NCI-H2171 (cell line): ENCODE data around the gene PAM.
A peak's percentile ranks its signal among the peaks of the same experiment; 100 is the strongest.
"Not testable (repeated sequence)": the region's sequence is repeated elsewhere in the genome, so short reads cannot be mapped to it uniquely, and the experiment has no call there.

Source experiments
- DNase-seq: peaks from one replicate; lab custom pipeline; 2025; lab: John Stamatoyannopoulos, UW

The PAM gene

DNA sequence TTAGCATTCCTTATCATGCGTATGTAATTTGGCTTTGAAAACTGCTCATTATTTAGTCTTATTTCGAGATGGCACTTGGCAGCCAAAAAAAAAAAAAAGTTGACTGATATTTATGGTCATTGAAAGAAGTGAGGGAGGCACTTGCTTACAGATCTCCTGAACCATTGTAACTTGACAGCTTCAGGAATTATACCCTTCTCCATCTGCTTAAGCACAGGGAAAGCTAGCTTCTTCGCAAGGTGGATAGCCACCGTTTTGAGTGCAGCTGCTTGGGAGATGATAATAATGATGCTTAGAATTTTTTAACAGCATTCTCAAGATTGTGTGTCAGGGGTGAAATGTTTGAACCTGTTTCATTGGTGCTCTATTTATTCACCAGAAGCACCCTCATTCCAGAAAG is 248.8 kb downstream of the PAM start:
- no peak for DNase-seq

DNA sequence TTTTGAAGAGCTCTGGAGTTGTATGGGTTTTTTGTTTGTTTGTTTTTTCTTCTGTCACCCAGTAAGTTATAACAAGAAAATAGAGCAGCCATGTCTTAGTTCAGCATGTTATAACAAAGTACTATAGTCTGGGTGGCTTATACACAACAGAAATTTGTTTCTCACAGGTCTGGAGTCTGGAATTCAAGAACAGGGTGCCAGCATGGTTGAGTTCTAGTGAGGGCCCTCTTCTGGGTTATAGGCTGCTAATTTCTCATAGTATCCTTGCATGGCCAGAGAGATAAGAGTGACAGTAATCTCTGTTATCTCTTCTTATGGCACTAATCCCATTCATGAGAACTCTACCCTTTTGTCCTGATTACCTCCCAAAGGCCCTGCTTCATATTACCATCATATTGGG is 250.2 kb downstream of the PAM start:
- DNase-seq: no peak

DNA sequence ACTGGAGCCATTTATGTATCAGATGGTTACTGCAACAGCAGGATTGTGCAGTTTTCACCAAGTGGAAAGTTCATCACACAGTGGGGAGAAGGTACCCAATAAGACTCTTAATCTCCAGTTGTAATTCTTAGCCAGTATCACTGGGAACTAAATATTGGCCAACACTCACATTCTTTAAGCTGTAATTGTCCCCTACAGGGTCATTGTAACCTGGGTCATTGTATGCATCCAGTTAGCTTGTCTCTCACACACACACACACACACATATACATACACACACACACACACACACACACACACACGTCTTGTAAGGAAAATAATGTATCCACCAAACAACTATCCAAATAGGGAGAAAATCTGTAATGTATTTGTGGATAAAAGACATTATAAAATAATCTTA is 251.8 kb downstream of the PAM start:
- DNase-seq: no peak

DNA sequence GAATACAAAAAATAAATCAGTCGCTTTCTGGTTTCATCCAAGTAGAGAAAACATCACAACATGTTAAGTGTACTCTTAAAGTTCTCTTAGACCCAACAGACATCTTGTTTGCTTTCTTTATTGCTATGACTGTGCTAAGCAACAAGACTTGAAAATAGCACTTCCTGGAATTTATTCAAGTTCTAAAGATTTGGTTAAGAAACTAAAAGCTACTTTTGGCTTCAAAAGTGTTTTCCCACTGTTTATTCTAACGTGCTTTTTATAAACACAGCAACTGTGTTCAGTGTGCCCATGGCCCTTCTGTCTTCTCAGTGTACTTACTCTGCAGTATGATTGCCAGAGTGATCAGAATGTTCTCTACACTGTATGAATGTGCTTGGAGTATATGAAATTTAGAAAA is 255.1 kb downstream of the PAM start:
- DNase-seq: no peak

DNA sequence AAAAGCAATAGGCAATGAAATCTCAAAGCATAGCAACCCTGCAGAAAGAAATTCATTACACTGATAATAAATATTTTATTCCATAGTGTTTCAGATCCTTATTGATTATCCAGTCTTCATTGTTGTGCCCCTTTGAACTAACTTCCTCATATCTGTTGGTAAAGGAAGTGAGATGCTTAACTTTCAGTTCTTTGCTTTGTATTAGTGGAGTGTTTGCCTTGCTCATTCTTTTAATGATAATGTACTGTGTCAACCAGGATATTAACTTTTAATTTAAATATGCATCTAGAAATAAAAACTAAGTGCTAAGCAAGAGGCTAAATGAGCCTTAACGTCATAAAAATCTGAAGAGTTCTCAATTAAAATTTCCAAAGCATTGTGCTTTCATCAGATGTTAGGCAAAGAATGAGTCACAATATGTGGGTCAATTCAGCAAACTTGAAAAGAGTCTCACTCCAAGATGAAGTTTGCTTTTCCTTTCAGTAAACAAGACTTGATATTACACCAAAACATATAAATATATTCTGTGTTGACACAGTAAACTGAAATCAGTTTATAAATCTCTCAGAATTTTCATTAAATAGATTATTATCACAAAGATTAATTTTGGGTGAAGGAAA is 258.9 kb downstream of the PAM start:
- DNase-seq: no peak

DNA sequence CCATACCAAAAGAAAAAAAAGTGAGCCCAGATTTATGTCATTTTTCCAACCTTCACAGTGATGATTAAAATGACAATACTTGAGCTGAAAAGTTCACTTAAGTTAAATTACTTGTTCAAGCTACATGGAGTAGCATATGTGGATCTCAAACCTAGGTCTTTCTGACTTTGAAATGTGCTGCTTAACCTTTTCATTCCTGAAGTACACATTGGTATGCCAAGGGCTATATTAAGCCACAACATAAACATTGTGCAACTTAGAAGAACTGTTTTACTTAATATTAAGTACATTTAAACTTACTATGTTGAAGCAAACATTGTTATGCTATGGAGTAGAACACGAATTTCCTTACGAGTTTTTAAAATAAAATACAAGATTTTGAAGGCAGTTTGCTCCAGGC is 259.9 kb downstream of the PAM start:
- no peak for DNase-seq

DNA sequence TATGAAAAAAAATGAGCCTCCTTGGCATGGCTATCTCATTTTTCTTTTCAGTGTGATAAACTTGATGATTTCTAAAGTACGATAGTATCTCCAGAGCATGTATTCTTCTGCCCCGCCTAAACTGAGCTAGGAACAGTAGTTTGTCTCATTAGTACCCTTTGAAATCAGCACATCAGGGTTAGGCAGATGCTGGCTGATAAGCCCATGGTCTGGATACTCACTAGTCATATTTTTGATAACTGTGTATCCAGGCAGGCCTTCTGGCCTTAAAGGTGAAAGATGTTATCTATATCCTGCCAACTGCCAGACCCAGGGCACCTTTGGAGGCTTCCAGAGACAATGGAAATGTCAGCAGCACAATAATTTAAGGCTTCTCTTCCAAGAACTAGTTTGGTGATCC is 261.1 kb downstream of the PAM start:
- no peak for DNase-seq

DNA sequence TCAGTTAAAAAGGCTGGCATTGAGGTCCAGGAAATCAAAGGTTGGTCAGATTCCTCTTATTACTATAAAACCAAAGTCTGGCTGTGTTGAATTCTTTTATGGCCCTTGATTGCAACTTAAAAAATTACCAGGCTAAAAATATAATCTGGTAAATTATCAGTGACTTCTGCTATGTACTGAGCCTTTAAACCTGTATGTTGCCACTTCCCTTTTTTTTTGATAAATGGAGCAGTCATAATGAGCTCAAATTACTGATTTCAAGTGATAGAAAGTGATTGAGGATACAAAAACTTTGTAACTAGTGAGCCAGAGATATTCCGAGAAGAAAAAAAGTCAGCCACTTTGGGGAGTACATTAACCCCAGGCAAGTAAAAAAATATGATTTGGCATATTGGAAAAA is 264.7 kb downstream of the PAM start:
- no peak for DNase-seq

DNA sequence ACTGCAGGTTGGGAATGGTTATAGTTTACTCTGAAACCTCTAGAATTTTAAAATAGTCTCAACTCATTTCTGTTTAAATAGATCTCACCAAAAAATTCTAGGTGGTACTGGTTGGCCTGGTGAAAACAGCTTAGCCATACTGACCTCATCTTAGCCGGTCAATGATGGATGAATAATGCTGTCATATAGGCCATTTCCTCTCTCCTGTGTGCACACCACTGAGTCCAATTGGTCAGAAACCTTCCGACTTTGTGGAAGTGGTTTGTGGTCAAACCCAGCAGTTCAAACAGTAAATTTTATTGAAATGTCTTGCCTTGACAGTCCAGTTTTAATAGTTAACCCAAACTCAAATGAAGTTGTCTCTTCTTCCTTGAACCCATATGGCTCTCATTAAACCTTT is 266.2 kb downstream of the PAM start:
- DNase-seq: no peak

DNA sequence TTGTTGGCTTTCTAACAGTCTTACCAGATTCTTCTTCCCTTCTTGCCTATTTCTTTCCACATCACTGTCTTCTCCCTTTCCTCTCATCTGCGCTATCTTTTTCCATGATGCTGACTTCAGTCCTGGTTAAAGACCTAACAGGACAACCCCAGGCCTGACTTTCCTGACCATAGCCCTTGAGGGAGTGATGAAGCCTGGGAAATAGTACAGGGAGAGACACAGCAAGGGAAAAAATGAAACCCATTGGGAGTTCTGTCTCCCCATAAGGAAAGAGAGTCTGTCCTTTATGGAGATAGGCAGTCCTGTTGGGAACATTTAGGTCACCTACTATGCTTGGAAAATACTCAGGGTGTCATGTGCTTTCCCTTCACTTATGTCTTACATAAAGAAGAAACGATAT is 272.2 kb downstream of the PAM start:
- DNase-seq: no peak

DNA sequence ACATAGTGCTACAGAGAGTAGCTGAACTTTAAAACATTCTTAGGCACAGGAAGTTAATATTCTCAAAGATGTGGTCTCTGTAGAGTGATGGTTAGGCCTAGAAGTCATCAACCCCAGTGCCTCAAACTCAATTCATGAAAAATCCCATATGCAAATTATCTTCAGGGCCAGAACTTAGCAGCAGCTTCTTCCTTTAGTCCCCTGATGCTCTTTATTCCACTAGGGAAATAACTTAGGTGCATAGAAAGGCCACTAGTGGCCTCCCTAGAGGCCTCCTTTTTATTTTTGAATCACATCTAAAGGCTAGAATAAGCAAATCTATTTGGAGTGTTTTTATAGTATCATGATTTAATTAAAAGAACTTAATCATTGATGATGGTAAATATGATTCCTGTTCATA is 276.5 kb downstream of the PAM start:
- DNase-seq: no peak

DNA sequence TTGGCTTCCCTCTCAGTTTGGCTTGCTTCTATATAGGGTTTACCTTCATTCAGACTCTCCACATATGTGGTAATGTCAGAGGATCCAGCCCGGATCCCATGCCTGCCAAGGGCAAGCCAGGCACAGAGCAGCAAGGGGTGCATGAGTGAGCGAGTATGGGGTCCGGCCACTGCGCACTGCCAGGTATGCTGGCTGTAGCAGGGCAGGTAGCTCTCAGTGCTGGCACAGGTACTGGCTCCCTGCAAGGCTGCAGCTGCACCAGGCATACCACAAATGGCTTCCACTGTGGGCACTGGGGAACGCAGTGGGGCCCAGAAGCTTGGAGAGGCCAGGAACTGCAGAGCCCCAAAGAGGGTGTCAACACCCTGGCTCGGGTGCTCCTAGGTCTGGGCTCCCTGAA is 278.6 kb downstream of the PAM start:
- no peak for DNase-seq

DNA sequence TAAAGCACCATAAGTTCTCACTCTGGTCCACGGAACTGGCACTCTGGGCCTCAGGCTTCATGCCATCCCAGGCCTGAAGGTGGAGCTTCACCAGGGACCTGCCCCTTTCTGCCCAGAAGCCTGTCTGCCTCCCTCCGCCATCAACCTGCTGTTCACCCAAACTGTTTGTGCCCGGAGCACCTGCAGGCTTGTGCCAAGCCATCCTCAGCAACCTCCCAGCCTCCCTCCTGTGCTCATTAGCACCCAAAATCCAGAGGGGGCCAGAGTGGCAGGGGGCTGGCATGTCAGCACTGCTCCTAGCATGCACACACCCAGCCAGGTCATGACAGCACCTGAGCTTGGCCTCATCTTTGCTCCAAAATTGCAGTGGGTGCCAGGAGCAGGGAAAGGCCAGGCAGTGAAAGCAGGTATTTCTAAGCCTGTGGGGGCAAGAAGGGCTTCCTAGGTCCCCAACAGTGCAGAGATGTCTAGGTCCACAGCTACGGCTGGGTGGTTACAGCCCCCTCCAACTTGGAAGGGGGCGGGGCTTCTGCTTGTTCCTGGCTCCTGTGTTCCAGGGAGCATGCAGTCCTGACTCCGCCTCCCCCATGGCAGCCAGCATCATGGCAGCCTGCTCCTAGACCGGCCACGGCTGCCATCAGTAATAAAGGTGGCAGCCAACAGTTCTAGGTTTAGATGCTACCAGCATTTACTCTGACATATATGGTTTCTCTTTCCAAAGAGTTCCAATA is 279.7 kb downstream of the PAM start:
- no peak for DNase-seq

DNA sequence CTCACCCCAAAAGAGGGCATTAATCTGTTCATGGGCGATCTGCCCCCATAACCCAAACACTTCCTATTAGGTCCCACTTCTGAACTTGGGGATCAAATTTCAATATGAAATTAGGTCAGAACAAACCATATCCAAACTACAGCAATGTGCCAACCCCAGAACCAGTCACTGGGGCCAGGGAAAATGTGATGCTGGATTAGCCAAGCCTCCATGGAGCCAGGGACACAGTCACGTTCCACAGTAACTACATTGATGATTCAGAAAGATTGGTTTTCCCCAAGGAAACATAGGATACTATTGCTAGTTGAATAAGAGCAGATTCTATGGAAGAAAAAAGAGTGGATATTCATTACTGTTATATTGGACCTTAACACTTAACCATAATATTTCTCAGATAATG is 280.6 kb downstream of the PAM start:
- DNase-seq: no peak

DNA sequence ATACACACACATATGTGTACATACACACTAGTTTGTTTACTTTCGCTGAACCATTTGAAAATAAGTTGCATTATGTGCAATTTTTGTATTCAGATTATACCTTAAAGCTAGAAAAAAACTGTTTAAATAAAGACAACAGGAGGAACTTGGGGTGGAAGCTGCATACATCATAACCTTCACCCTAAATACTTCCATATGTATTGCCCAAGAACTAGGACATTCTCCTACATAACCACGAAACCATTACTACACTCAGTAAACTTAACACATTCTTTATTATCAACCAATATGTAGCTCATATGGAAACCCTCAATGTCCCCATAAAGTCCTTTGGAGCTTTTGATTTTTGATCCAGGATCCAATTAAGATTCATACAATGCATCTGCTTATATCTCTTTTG is 281.5 kb downstream of the PAM start:
- no peak for DNase-seq

DNA sequence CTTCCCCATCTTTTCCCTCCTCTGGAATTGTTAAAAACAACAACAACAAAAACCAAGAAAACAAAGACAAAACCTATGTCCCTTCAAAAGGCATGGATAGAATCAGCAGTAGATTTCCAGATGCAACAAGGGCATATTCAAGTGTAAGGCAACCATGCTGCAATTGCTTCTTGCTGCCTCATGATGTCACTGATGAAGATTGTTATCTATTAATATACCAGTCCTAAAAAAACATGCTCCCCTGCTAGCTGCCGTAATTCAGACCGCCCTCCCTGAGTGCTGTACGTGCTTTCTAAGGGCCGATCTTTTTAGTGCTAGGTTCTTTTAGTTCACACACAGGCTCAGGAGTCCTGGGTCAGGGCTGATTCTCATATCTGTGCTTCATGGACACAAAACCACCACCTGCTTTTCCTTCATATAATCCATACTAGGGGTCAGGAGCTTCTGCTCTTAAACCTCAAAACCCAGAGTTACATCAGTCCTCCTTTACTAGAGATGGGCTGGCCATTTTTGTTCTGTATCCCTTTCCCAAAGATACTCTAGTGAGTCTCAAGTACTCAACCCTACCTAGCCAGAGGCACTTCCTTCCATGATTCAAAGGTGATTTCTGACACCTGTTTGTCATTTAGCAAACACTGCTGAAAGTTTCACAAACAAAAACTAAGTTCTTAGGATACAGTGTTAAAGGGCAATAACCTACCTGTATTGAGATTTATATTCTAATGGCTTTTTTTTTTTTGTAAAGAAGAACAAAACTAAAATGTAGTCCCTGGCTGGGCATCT is 282.8 kb downstream of the PAM start:
- no peak for DNase-seq

DNA sequence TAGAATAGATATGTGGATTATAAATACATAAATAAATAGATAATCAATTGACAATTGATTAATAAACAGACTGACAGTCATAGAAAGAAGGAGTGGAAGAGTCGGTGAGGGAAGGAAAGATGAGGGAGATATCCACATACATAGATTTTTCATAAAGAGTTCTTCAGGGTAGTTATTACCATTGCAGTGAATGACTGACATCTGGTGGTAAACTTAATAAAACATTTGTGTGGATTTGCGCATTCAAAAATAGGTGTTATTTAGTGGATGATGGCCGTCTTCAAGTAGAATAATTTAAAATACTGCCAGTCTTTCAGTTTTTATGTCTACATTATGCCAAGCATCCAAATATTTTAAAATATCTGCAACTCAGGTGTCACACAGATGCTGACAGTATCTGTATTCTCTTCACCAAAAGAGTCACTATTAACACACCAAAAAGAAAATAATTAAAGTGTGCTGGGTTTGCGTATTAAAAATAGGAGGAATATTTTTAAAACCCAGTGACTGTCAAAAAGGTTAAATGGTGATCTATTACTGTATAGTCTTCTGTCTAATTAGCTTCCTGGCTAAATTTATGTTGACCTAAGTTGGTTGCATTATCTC is 286.1 kb downstream of the PAM start:
- peak; percentile 19 for DNase-seq

DNA sequence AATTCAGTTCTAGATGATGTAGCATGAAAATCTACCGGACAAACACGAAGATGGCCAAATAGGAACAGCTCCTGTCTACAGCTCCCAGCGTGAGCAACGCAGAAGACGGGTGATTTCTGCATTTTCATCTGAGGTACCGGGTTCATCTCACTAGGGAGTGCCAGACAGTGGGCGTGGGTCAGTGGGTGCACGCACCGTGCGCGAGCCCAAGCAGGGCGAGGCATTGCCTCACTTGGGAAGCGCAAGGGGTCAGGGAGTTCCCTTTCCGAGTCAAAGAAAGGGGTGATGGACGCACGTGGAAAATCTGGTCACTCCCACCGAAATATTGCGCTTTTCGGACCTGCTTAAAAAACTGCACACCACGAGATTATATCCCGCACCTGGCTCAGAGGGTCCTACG is 291.6 kb downstream of the PAM start:
- not testable (repeated sequence) for DNase-seq

DNA sequence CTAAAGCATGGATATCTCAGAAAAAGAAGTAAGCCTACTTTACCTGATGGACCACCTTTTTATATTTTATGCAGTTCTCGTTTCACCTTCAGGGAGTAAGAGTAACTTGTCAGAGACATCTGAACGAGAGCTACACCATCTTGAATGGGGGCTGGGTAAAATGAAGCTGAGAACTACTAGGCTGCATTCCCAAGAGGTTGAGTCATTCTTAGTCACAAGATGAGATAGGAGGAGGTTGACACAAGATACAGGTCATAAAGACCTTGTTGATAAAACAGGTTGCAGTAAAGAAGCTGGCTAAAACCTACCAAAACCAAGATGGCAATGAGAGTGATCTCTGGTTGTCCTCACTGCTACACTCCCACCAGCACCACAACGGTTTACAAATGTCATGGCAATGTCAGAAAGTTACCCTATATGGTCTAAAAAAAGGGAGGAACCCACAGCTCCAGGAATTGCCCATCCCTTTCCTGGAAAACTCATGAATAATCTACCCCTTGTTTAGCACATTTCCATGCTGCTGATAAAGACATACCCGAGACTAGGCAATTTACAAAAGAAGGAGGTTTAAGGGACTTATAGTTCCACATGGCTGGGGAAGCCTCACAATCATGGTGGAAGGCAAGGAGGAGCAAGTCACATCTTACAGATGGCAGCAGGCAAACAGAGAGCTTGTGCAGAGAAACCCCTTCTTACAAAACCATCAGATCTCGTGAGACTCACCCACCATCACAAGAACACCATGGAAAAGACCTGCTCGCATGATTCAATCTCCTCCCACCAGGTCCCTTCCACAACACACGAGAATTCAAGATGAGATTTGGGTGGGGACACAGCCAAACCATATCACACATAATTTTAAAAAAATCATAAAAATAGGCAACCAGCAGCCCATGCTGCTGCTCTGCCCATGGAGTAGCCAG is 302.4 kb downstream of the PAM start:
- no peak for DNase-seq

DNA sequence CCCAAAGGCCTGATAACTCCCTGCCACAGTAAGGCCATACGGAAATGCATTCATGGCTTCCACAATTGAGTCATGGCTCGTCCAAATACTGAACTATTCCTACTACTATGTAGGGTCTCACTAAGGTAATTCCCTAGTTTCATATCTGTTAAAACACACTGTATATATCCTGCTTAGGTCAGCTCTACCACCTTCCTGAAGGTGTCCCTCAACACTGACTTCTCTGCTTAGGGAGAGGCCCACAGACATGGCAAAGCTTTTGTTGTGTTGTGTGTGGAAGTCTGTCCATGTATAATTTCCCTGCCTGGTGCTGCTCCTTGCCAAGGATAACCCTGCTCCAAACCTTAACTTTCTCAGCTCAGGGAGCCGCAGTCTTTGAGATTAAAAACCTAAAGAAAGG is 304.4 kb downstream of the PAM start:
- DNase-seq: no peak

DNA sequence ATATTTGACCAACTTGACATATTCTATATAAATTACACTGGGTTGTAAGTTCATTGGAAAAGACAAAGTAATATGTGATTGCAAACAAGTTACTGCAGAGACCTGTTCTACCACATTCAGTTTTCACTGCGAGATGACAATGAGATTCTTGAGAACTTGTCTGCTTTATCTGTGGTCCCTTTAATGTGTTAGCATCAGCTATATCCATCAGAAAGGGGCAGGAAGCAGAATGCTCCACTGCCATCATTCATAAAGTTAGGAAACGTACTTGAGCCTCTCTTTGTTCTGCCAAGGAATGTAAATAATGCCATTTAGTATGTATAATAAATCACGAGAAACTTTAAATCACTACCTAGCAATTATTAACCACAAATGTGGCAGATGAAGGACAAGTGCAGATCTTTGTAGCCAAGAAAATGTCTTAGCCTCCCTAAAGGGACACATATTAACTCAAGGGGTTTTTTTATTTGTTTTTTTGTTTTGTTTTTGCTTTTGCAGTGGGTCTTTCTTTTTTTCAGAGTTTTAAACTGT is 305.4 kb downstream of the PAM start:
- no peak for DNase-seq

DNA sequence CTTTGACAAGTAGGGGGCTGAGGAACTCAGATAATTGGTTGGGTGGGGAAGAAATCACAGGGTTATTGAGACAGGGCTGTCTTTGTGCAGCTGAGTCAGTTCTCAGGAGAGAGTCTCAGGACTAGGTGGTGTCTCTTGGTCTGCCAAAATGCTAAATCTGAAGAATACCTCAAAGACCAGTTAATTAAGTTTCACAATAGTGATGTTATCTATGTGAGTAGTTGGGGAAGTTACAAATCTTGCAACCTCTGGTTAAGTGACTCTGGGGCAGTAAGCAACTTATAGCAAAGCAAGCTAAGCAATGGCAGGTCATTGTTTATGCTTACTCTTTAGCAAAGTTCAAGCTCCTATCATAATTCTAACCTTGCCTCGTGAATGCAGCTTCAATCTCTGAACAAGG is 311.2 kb downstream of the PAM start:
- no peak for DNase-seq
